Measurements from ENCODE around the gene HOXD9.

HOXD9 gene

DNA sequence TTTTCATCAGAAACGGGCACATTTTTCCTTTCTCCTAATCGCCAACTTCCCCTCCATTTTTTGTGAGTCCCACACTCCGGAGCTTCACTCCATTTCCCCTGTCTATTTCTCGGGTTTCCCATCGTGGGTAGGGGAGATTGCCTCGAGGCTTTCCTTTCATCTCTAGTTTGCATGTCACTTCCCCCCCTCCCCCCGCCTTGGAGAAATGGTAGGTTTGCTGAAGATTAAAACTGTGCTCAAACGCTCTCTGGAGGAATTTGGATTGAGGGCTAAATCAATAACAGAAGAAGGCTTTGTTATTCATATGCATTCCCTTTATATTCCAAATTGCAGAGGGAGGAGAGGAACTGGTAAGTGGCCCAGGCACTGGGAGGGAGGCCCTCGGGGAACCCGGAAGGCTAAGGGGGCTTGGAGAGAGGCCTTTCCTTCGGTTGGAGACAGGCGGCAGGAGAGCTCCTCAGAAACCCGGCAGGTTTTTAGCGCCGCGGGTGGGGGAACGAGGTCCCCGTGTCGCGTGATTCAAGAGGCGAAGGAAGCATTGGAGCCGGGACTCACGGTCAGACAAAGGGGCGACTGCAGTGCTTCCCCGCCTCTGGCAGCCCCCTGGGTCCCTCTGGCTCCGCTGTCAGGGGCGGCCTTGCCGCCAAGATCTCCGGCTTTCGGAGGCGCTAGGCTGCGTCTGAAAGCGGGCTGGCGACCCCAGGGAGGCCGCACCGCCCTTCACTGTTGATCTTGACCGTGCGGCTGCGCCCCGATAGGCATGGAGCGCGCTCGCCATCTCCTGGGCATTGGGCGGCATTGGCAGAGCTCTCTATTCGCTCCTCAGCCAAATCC lies 25.3 kb upstream of the HOXD9 start:
- H3K4me2 ChIP-seq (ENCODE audit: low read length): peak overlapping the region; percentile 56
- no peak overlapping the region for H3K18ac ChIP-seq (ENCODE audit: low read length)
- no peak overlapping the region for H3K27ac ChIP-seq (ENCODE audit: low read depth, low read length)
- no peak overlapping the region for H2BK120ac ChIP-seq (ENCODE audit: low read depth, low read length)
- no peak overlapping the region for H2BK15ac ChIP-seq (replicated peaks; ENCODE audit: low read depth)
- H4K8ac ChIP-seq (ENCODE audit: low read depth, low read length): no peak overlapping the region
- DNase-seq: peak; percentile 94
- H3K79me1 ChIP-seq (ENCODE audit: low read length): no peaks in the 10 kb centered on the region
- H3K79me2 ChIP-seq (ENCODE audit: control insufficient read depth, insufficient read depth, low read length): no peaks in the 10 kb centered on the region
- peaks cover 7% of the 10 kb centered on the region for H3K4me1 ChIP-seq (ENCODE audit: control insufficient read depth, low read depth, low read length)
- H3K27me3 ChIP-seq (ENCODE audit: insufficient read depth, low read length, poor library complexity): peaks cover 69% of the 10 kb centered on the region
- H2AK5ac ChIP-seq (ENCODE audit: low read length): no peak overlapping the region
- peak overlapping the region; percentile 19 for H3K56ac ChIP-seq (ENCODE audit: low read length)
- H3K36me3 ChIP-seq (ENCODE audit: control insufficient read depth, insufficient read depth, low read length): no peaks in the 10 kb centered on the region
- H3K23ac ChIP-seq (ENCODE audit: low read length): no peak overlapping the region
- H2BK5ac ChIP-seq (ENCODE audit: low read length): no peak overlapping the region
- no CpG with 5 or more reads among the region's 45 CpGs for WGBS (ENCODE audit: extremely low coverage, insufficient coverage, low lambda C conversion rate)
- no peak overlapping the region for H3K4ac ChIP-seq (ENCODE audit: low read depth, low read length)
- H4K5ac ChIP-seq (ENCODE audit: low read length): no peak overlapping the region
- no peak overlapping the region for H3K4me3 ChIP-seq (ENCODE audit: low read length)
- H3K9ac ChIP-seq (ENCODE audit: low read length): peak overlapping the region; percentile 41

- no peak overlapping the region for H2BK120ac ChIP-seq (ENCODE audit: low read depth, low read length)
- H3K4me1 ChIP-seq (ENCODE audit: control insufficient read depth, low read depth, low read length): peaks cover 7% of the 10 kb centered on the region
- peak overlapping the region; percentile 54 for H3K4me2 ChIP-seq (ENCODE audit: low read length)
- H3K79me1 ChIP-seq (ENCODE audit: low read length): no peaks in the 10 kb centered on the region
- H3K27ac ChIP-seq (ENCODE audit: low read depth, low read length): no peak overlapping the region
- WGBS (ENCODE audit: extremely low coverage, insufficient coverage, low lambda C conversion rate): no CpG with 5 or more reads among the region's 18 CpGs
- H3K9ac ChIP-seq (ENCODE audit: low read length): peak overlapping the region; percentile 39
- no peak overlapping the region for H3K23ac ChIP-seq (ENCODE audit: low read length)
- H4K8ac ChIP-seq (ENCODE audit: low read depth, low read length): no peak overlapping the region
- no peak overlapping the region for H2BK5ac ChIP-seq (ENCODE audit: low read length)
- H3K18ac ChIP-seq (ENCODE audit: low read length): no peak overlapping the region
- no peak overlapping the region for H3K4me3 ChIP-seq (ENCODE audit: low read length)
- H4K5ac ChIP-seq (ENCODE audit: low read length): no peak overlapping the region
- peaks cover 76% of the 10 kb centered on the region for H3K27me3 ChIP-seq (ENCODE audit: insufficient read depth, low read length, poor library complexity)
- no peak overlapping the region for H3K4ac ChIP-seq (ENCODE audit: low read depth, low read length)
- no peak overlapping the region for H2BK15ac ChIP-seq (replicated peaks; ENCODE audit: low read depth)
- no peaks in the 10 kb centered on the region for H3K36me3 ChIP-seq (ENCODE audit: control insufficient read depth, insufficient read depth, low read length)
- peak overlapping the region; percentile 52 for H3K56ac ChIP-seq (ENCODE audit: low read length)
- no peaks in the 10 kb centered on the region for H3K79me2 ChIP-seq (ENCODE audit: control insufficient read depth, insufficient read depth, low read length)
- no peak overlapping the region for H2AK5ac ChIP-seq (ENCODE audit: low read length)
- DNase-seq: no peak
Measured at GRCh38 chr2:176097820-176098365, 24.6 kb upstream of the HOXD9 start.

DNA sequence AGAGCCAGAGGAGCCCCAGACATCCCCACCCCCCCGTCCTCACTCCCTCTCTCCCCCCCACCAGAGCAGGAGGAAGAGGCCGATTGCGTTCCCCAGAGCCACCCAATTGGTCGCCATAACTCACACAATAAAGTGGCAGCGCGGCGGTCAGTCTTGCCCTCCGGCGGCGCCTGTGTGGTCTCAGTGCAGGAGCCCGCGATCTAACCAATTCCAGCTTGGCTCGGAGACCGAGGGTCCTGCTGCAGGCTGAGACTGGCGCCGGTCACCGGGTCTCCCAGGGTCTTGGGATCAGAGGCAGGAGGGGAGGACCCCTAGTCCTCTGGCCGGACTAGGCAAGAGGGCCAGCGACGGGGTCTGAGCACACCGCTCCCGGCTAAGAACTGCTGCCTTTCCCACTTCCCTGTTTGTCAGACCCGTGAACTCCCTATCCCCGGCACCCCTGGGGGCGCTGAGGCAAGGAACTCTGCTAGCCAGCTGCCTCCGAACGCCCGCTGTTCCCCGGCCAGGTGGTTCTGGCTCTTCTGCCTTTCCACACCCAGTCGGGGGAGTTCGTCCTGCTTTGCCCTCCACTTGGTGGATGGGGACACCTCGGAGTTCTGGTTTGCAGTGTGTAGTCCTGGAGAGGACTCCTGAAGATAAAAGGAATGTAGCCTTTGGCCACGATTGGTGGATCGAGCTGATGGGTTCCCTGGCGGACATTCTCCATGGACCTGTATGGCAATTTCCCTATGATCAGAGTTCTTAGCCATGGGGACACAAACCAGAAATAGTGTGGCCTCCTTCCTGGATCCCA lies 24.0 kb upstream of the HOXD9 start:
- no CpG with 5 or more reads among the region's 35 CpGs for WGBS (ENCODE audit: extremely low coverage, insufficient coverage, low lambda C conversion rate)
- H3K4ac ChIP-seq (ENCODE audit: low read depth, low read length): no peak overlapping the region
- no peak overlapping the region for H2AK5ac ChIP-seq (ENCODE audit: low read length)
- no peak overlapping the region for H2BK120ac ChIP-seq (ENCODE audit: low read depth, low read length)
- H2BK5ac ChIP-seq (ENCODE audit: low read length): no peak overlapping the region
- H3K4me3 ChIP-seq (ENCODE audit: low read length): no peak overlapping the region
- no peaks in the 10 kb centered on the region for H3K36me3 ChIP-seq (ENCODE audit: control insufficient read depth, insufficient read depth, low read length)
- H3K18ac ChIP-seq (ENCODE audit: low read length): no peak overlapping the region
- H3K27me3 ChIP-seq (ENCODE audit: insufficient read depth, low read length, poor library complexity): peaks cover 76% of the 10 kb centered on the region
- no peak overlapping the region for H3K23ac ChIP-seq (ENCODE audit: low read length)
- DNase-seq: no peak
- H3K4me1 ChIP-seq (ENCODE audit: control insufficient read depth, low read depth, low read length): peaks cover 4% of the 10 kb centered on the region
- H2BK15ac ChIP-seq (replicated peaks; ENCODE audit: low read depth): no peak overlapping the region
- peak overlapping the region; percentile 61 for H3K4me2 ChIP-seq (ENCODE audit: low read length)
- no peak overlapping the region for H4K5ac ChIP-seq (ENCODE audit: low read length)
- peak overlapping the region; percentile 36 for H3K56ac ChIP-seq (ENCODE audit: low read length)
- H3K9ac ChIP-seq (ENCODE audit: low read length): peak overlapping the region; percentile 8
- no peak overlapping the region for H3K27ac ChIP-seq (ENCODE audit: low read depth, low read length)
- H4K8ac ChIP-seq (ENCODE audit: low read depth, low read length): no peak overlapping the region
- no peaks in the 10 kb centered on the region for H3K79me1 ChIP-seq (ENCODE audit: low read length)
- H3K79me2 ChIP-seq (ENCODE audit: control insufficient read depth, insufficient read depth, low read length): no peaks in the 10 kb centered on the region

GRCh38 chr2:176099159-176099727 lies 23.3 kb upstream of the HOXD9 start:
- no peak overlapping the region for H4K5ac ChIP-seq (ENCODE audit: low read length)
- H3K4me2 ChIP-seq (ENCODE audit: low read length): no peak overlapping the region
- peaks cover 76% of the 10 kb centered on the region for H3K27me3 ChIP-seq (ENCODE audit: insufficient read depth, low read length, poor library complexity)
- WGBS (ENCODE audit: extremely low coverage, insufficient coverage, low lambda C conversion rate): no CpG with 5 or more reads among the region's 30 CpGs
- no peak overlapping the region for H3K56ac ChIP-seq (ENCODE audit: low read length)
- no peak overlapping the region for H2BK120ac ChIP-seq (ENCODE audit: low read depth, low read length)
- H3K4ac ChIP-seq (ENCODE audit: low read depth, low read length): no peak overlapping the region
- no peak overlapping the region for H2BK15ac ChIP-seq (replicated peaks; ENCODE audit: low read depth)
- H3K4me1 ChIP-seq (ENCODE audit: control insufficient read depth, low read depth, low read length): peaks cover 4% of the 10 kb centered on the region
- no peak for DNase-seq
- no peak overlapping the region for H2BK5ac ChIP-seq (ENCODE audit: low read length)
- H3K79me1 ChIP-seq (ENCODE audit: low read length): no peaks in the 10 kb centered on the region
- no peak overlapping the region for H4K8ac ChIP-seq (ENCODE audit: low read depth, low read length)
- no peak overlapping the region for H3K27ac ChIP-seq (ENCODE audit: low read depth, low read length)
- H3K79me2 ChIP-seq (ENCODE audit: control insufficient read depth, insufficient read depth, low read length): no peaks in the 10 kb centered on the region
- no peak overlapping the region for H3K23ac ChIP-seq (ENCODE audit: low read length)
- H2AK5ac ChIP-seq (ENCODE audit: low read length): no peak overlapping the region
- no peak overlapping the region for H3K18ac ChIP-seq (ENCODE audit: low read length)
- H3K36me3 ChIP-seq (ENCODE audit: control insufficient read depth, insufficient read depth, low read length): no peaks in the 10 kb centered on the region
- H3K4me3 ChIP-seq (ENCODE audit: low read length): no peak overlapping the region
- no peak overlapping the region for H3K9ac ChIP-seq (ENCODE audit: low read length)

- Histone ChIP-seq H4K5ac (ENCODE audit: low read length) (no peak within 1 kb of the TSS), H3K4me2 (ENCODE audit: low read length) (peak within 1 kb of the TSS; percentile 61), H2BK120ac (ENCODE audit: low read depth, low read length) (no peak within 1 kb of the TSS), H3K9ac (ENCODE audit: low read length) (no peak within 1 kb of the TSS), H3K79me2 (ENCODE audit: control insufficient read depth, insufficient read depth, low read length) (no peaks in the 10 kb centered on the region), H3K4ac (ENCODE audit: low read depth, low read length) (no peak within 1 kb of the TSS), H3K4me1 (ENCODE audit: control insufficient read depth, low read depth, low read length) (peaks cover 4% of the 10 kb centered on the region), H3K23ac (ENCODE audit: low read length) (no peak within 1 kb of the TSS), H3K18ac (ENCODE audit: low read length) (no peak within 1 kb of the TSS), H4K8ac (ENCODE audit: low read depth, low read length) (no peak within 1 kb of the TSS), H3K36me3 (ENCODE audit: control insufficient read depth, insufficient read depth, low read length) (no peaks in the 10 kb centered on the region), H2BK5ac (ENCODE audit: low read length) (no peak within 1 kb of the TSS), H2BK15ac (replicated peaks; ENCODE audit: low read depth) (no peak within 1 kb of the TSS), H2AK5ac (ENCODE audit: low read length) (no peak within 1 kb of the TSS), H3K56ac (ENCODE audit: low read length) (no peak within 1 kb of the TSS), H3K27me3 (ENCODE audit: insufficient read depth, low read length, poor library complexity) (peaks cover 75% of the 10 kb centered on the region), H3K79me1 (ENCODE audit: low read length) (no peaks in the 10 kb centered on the region), H3K27ac (ENCODE audit: low read depth, low read length) (no peak within 1 kb of the TSS), H3K4me3 (ENCODE audit: low read length) (no peak within 1 kb of the TSS)
- no CpG with 5 or more reads among the region's 70 CpGs for WGBS (ENCODE audit: extremely low coverage, insufficient coverage, low lambda C conversion rate)
- no peak for DNase-seq
Measured at GRCh38 chr2:176099728-176100546, 22.6 kb upstream of the HOXD9 start, which contains the start of gene HOXD12. TSS of gene HOXD12 (plus strand) at chr2:176099795. CDS start at chr2:176099802, 7 bp downstream.
